HEK293 (cell line): ENCODE data around the gene VKORC1L1.

Experiments
- KLF9 ChIP-seq: fragments of 450-650 bp; formaldehyde crosslinking; IDR thresholded peaks from 2 replicates; pipeline ENCODE4 v1.5.1; 2016; ENCODE audit warnings: missing biosample characterization, missing genetic modification characterization, low read depth
- TCF7L2 ChIP-seq: IDR thresholded peaks from 2 replicates; pipeline ENCODE4 v1.6.1; 2011; ENCODE audit warnings: low read depth, mild to moderate bottlenecking, inconsistent platforms, low read length, moderate library complexity, borderline replicate concordance
- TRIM28 ChIP-seq: IDR thresholded peaks from 2 replicates; pipeline ENCODE4 v1.6.1; 2011; ENCODE audit warnings: low read length, control low read depth, borderline replicate concordance
- ZBTB7A ChIP-seq: fragments of 450-650 bp; formaldehyde crosslinking; IDR thresholded peaks from 2 replicates; pipeline ENCODE4 v1.5.1; 2016; ENCODE audit warnings: low read depth, missing biosample characterization, missing genetic modification characterization
- ZFP3 ChIP-seq: fragments of 450-650 bp; formaldehyde crosslinking; IDR thresholded peaks from 2 replicates; pipeline ENCODE4 v1.5.1; 2016; ENCODE audit warnings: low read depth, missing biosample characterization, missing genetic modification characterization
- ZNF146 ChIP-seq: fragments of 450-650 bp; formaldehyde crosslinking; IDR thresholded peaks from 2 replicates; pipeline ENCODE4 v1.5.1; 2016; ENCODE audit warnings: missing biosample characterization, missing genetic modification characterization
- ZNF221 ChIP-seq: fragments of 450-650 bp; formaldehyde crosslinking; IDR thresholded peaks from 2 replicates; pipeline ENCODE4 v1.5.1; 2017; ENCODE audit warnings: missing biosample characterization, missing genetic modification characterization, borderline replicate concordance
- ZNF23 ChIP-seq: fragments of 450-650 bp; formaldehyde crosslinking; IDR thresholded peaks from 2 replicates; pipeline ENCODE4 v1.5.1; 2016; ENCODE audit warnings: missing biosample characterization, missing genetic modification characterization, borderline replicate concordance
- ZNF24 ChIP-seq: fragments of 450-650 bp; formaldehyde crosslinking; IDR thresholded peaks from 2 replicates; pipeline ENCODE4 v1.5.1; 2016; ENCODE audit warnings: missing biosample characterization, missing genetic modification characterization
- ZNF433 ChIP-seq: fragments of 450-650 bp; formaldehyde crosslinking; IDR thresholded peaks from 2 replicates; pipeline ENCODE4 v1.5.1; 2016; ENCODE audit warnings: missing biosample characterization, missing genetic modification characterization, low read depth
- ZNF501 ChIP-seq: fragments of 450-650 bp; formaldehyde crosslinking; IDR thresholded peaks from 2 replicates; pipeline ENCODE4 v1.5.1; 2016; ENCODE audit warnings: missing biosample characterization, missing genetic modification characterization
- TF ChIP-seq, protein P1 (sequence below): fragments of 450-650 bp; formaldehyde crosslinking; IDR thresholded peaks from 2 replicates; pipeline ENCODE4 v1.5.1; 2016; ENCODE audit warnings: missing biosample characterization, missing genetic modification characterization
- TF ChIP-seq, protein P2 (sequence below): fragments of 450-650 bp; formaldehyde crosslinking; IDR thresholded peaks from 2 replicates; pipeline ENCODE4 v1.5.1; 2016; ENCODE audit warnings: missing biosample characterization, missing genetic modification characterization
- TF ChIP-seq, protein P3 (sequence below): fragments of 450-650 bp; formaldehyde crosslinking; IDR thresholded peaks from 2 replicates; pipeline ENCODE4 v1.5.1; 2017; ENCODE audit warnings: missing biosample characterization, missing genetic modification characterization

DNA sequence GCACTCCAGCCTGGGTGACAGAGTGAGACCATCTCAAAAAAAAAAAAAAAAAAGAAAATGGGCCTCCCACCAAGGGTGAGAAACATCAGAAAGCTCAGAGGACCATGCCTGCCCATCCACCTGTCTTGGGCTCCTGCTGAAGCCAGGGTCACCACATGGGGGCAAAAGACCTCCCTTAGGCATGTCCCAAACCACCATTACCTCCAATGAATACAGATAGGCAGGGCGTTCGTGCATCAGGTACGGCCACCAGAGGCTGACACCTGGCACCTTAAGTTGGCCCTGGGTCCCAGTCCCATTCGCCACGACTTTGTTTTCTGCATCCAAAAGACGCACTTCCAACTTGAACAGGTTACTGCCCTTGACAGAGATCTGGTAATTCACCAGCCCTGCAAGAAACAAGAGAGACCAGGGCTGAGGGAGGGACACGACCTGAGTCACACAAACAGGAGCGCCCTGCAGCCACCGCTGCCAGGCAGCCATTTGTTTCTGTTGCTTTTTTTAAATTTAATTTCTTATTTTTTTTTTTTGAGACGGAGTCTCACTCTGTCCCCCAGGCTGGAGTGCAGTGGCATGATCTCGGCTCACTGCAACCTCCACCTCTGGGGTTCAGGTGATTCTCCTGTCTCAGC lies 103.1 kb downstream of the VKORC1L1 start:
- TF ChIP-seq, protein P1, sequence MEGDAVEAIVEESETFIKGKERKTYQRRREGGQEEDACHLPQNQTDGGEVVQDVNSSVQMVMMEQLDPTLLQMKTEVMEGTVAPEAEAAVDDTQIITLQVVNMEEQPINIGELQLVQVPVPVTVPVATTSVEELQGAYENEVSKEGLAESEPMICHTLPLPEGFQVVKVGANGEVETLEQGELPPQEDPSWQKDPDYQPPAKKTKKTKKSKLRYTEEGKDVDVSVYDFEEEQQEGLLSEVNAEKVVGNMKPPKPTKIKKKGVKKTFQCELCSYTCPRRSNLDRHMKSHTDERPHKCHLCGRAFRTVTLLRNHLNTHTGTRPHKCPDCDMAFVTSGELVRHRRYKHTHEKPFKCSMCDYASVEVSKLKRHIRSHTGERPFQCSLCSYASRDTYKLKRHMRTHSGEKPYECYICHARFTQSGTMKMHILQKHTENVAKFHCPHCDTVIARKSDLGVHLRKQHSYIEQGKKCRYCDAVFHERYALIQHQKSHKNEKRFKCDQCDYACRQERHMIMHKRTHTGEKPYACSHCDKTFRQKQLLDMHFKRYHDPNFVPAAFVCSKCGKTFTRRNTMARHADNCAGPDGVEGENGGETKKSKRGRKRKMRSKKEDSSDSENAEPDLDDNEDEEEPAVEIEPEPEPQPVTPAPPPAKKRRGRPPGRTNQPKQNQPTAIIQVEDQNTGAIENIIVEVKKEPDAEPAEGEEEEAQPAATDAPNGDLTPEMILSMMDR (tag by site-specific recombination), result no peak
- TF ChIP-seq, protein P2, sequence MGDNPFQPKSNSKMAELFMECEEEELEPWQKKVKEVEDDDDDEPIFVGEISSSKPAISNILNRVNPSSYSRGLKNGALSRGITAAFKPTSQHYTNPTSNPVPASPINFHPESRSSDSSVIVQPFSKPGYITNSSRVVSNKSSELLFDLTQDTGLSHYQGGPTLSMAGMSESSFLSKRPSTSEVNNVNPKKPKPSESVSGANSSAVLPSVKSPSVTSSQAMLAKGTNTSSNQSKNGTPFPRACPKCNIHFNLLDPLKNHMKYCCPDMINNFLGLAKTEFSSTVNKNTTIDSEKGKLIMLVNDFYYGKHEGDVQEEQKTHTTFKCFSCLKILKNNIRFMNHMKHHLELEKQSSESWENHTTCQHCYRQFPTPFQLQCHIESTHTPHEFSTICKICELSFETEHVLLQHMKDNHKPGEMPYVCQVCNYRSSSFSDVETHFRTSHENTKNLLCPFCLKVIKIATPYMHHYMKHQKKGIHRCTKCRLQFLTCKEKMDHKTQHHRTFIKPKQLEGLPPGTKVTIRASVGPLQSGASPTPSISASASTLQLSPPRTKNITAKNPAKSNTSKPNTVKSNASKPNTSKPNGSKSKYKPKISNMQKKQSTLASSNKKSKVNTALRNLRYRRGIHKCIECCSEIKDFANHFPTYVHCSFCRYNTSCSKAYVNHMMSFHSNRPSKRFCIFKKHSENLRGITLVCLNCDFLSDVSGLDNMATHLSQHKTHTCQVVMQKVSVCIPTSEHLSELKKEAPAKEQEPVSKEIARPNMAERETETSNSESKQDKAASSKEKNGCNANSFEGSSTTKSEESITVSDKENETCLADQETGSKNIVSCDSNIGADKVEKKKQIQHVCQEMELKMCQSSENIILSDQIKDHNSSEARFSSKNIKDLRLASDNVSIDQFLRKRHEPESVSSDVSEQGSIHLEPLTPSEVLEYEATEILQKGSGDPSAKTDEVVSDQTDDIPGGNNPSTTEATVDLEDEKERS (tag by site-specific recombination), result no peak
- TF ChIP-seq TRIM28 (no peak), TCF7L2 (no peak), ZNF146 (tag by site-specific recombination) (no peak), ZNF24 (tag by site-specific recombination) (no peak), ZNF433 (tag by site-specific recombination) (no peak), KLF9 (tag by site-specific recombination) (no peak), ZNF23 (no peak), ZBTB7A (tag by site-specific recombination) (no peak), ZNF501 (tag by site-specific recombination) (no peak), ZFP3 (tag by site-specific recombination) (no peak), ZNF221 (tag by site-specific recombination) (no peak)
- TF ChIP-seq, protein P3, sequence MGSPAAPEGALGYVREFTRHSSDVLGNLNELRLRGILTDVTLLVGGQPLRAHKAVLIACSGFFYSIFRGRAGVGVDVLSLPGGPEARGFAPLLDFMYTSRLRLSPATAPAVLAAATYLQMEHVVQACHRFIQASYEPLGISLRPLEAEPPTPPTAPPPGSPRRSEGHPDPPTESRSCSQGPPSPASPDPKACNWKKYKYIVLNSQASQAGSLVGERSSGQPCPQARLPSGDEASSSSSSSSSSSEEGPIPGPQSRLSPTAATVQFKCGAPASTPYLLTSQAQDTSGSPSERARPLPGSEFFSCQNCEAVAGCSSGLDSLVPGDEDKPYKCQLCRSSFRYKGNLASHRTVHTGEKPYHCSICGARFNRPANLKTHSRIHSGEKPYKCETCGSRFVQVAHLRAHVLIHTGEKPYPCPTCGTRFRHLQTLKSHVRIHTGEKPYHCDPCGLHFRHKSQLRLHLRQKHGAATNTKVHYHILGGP (tag by site-specific recombination), result no peak
